ENCODE results near the gene NKAPL. TPM values are rescaled to one million over a fixed set of nuclear protein-coding genes. Genes with fewer than 3 reads are reported as not detected.

Gene NKAPL
- total RNA-seq = 3.7 TPM

DNA sequence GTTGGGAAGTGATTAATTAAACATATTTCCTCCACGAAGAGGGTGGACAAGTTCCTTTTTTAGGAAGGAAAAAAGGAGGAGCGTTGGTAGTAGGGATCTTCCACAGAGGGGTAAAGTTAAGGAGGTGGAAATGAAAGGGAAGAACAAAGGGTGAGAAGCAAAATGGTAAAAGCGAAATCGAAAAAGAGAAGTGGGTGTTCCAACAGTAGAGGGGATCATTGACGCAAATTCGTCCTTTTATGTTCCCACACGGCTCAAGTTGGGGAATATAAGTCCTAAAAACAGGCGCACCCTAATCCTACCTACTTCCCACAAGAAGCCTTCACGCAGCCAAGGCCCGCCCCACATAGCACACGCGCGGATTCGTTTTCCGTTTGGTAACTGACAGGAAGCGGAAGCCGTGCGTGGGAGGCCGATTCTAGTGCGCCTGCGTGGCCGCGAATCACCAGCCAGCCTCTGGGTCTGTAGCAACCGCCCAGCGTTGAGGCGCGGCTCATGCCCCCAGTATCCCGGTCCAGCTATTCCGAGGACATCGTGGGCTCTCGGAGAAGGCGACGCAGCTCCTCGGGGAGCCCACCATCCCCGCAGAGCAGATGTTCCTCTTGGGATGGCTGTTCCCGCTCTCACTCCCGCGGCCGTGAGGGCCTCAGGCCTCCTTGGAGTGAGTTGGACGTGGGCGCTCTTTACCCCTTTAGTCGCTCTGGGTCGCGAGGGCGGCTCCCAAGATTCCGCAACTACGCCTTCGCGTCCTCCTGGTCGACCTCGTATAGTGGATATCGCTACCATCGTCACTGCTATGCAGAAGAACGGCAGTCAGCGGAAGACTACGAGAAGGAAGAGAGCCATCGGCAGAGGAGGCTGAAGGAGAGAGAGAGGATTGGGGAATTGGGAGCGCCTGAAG lies at the start of gene NKAPL:
NKAPL (plus strand) TSS at position 421 of the 901 bp plus-strand sequence; CDS start at position 496, 75 bp downstream.
- peak in 1 of 2 donors; percentile 70 for DNase-seq (ENCODE audit: low spot score in 2 of 2)

DNA sequence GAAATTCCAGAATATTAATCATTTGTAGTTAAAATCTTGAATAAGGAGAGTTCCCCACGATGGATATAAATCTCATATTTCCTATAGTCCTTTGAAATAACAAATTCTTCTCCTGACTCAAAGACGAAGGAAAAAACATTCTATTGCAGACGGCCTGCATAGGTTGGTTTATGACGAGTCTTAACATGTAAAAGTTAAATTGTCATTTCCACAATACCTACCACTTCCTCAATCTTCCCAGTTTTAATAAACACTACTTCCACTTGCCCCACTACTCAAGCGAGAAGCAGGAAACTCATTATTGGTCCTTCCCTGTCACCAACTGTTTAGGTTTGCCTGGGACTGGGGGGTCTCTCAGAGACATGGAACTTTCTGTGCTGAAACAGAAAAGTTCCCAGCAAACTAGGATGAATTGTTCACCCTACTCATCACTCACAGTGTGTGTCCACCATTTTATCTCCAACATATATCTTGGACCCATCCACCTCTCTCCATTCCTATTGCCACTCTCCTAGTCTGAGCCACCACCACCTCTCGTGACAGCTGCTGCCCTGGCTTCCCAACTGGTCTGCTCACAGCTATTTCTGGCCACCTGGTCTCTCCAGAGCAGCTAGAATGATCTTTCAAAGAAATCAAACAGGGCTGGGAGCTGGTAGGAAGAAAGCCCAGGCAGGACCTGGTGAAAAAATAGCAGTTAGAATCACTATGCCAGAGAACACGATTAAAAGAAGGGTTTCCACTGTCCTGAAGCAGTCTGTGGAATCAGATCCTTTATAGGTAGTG lies 49.2 kb upstream of the NKAPL start:
- FAIRE-seq = no peak

More for the DNA sequence above, at the start of gene NKAPL:
- FAIRE-seq = no peak

DNA sequence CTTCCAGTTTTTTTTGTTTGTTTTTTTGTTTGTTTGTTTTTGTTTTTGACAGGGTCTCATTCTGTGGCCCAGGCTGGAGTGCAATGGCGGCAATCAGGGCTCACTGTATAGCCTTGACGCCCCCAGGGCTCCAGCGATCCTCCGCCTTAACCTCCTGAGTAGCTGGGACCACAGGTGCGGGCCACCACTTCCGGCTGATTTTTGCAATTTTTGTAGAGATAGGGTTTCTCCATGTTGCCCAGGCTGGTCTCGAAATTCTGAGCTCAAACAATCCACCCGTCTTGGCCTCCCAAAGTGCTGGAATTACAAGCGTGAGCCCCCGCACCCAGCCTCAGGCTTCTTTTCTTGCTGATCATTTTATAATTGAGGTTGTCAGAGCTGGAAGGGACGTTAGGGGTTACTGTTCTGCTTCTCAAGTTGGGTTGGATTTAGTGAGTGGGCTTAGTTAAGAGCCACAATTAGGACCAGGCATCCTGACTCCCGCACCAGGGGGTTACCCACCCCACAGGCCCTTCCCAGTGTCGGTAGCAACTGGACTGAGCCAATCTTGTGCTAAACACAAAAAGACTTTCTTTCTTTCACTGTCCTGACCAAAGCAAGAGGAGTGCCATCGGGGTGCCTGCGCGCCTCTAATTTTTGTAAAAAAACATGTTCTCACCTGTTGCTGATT lies 47.1 kb upstream of the NKAPL start:
- FAIRE-seq = no peak
- no peak for DNase-seq (ENCODE audit: low spot score in 2 of 2)

More for the DNA sequence above, 49.2 kb upstream of the NKAPL start:
- no peak for DNase-seq (ENCODE audit: low spot score in 2 of 2)

DNA sequence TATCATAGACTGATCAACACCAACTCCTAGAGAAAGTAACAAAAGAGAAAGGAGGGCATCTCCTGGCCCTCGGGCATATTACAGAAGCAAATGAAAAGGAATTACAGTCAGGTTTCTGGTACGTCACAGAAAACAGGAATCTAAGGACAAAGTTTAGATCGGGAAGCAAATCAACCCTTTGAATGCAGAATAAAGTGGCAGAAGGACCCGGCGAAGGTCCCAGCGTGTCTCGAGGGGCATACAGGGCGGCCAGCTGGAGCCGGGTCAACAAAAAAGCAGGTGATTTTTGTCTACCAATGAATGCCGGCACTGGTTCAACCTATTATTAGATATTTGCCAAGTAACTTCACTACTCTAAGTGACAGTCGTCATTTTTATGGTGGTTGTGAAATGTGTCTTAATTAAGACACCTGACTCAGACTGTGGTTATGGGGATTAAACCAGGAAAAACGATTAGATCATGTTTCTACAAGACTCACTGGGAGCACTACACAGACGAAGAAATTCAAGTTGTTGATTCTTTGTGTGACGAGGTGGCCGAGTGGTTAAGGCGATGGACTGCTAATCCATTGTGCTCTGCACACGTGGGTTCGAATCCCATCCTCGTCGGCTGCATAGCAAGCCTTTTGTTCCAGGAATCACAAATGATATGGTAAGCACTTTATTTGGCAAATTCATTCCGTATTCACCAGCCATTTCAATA lies 46.4 kb upstream of the NKAPL start:
- no peak for FAIRE-seq
- DNase-seq (ENCODE audit: low spot score in 2 of 2) = no peak

DNA sequence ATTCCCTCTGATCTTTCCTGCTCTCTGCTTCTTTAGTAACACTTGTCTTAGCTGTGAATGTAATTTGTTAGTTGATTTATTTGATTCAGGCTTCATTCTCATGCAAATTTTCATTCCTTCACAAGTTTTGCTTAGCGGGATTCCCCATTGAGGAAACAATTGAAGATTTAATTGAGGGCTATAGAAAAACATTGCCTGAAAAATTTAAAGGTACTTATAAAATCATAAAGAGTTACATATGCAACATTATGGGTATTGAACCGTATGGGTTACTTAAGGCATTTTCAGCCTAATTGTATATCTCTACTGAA lies 45.9 kb upstream of the NKAPL start:
- no peak for FAIRE-seq
- DNase-seq (ENCODE audit: low spot score in 2 of 2) = no peak

DNA sequence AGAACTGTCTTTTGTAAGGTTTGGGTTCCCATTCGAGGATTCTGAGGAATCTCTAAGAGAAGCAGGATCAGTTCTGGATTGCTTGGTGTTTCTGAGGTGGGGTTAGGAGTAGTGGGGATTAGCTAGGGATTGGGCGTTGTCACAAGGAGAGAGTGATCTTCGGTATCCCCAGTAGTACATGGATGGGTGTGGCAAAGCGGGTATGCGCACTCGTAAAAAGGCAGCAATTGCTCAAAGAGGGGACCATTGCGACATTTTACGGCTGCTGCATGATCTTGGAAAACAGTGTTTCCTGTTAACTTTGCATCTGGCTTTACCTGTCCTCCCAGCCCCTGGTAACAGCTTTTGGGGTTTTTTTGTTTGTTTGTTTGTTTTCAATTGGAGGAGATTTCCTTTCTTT lies 43.7 kb upstream of the NKAPL start:
- no peak for DNase-seq (ENCODE audit: low spot score in 2 of 2)
- FAIRE-seq = no peak

DNA sequence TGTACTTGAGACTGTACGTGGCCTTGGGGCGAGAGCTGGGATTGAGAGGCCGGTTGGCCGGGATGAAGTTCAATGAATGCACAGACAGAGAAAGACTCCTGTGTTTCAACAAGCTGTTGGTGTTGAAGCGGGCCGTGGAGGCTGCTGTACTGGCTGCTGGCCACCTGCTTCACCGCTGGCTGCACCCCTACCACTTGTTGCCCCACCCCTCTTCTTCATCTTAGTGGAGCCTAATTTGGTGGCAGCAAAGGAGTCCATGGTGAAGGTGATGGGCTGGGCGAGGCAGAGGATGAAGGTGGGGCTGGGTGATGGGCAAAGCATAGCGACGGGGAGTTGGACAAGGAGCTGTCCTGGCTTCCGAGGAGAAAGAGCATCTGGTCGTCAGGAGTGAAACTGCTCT lies 41.2 kb upstream of the NKAPL start:
- FAIRE-seq (no peak), DNase-seq (ENCODE audit: low spot score in 2 of 2) (no peak)

DNA sequence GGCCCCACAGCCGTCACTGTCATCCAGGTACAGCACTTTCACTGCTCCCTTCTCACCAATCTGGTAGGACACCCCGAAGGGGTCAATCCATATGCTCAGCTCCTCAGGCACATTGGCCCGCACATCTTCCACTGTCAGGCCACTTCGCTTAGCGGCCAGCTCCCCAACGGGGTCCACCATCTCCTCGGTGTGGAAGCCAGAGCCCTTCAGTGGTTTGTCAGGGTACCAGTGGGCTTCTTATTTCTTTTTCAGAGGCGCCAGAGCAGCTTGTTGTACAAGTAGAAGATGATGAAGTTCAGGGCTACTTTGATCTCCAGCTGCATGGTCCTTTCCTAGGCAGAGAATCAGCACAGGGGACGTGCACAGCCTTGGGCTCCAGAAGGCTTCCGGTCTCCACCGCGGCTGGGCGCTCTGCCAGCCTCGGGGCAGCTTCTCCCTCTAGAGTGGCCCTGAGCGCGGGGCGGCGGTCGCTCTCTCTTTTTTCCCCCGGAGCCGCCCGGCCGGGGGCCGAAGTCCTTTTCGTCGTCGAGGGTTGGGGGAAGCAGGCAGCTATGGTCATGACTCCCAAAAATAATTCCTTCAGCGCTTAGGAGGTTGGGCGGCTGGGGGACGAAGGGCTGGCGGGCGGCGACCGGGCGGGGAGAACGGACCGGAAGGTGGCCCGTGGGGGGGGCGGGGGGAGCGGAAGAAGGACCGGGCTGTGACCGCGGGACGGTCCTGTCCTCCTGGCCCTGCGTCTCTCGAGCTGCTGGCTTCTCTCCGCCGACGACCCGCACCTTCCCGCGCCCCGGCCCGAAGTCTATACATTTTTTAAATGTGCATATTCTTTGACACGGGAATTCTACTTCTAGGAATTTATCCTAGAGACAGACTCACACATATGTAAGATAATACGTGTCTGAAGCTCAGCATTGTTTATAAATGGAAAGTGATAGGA lies 40.5 kb upstream of the NKAPL start:
- DNase-seq (ENCODE audit: low spot score in 2 of 2) = peak; percentile 40 to 58
- no peak for FAIRE-seq

DNA sequence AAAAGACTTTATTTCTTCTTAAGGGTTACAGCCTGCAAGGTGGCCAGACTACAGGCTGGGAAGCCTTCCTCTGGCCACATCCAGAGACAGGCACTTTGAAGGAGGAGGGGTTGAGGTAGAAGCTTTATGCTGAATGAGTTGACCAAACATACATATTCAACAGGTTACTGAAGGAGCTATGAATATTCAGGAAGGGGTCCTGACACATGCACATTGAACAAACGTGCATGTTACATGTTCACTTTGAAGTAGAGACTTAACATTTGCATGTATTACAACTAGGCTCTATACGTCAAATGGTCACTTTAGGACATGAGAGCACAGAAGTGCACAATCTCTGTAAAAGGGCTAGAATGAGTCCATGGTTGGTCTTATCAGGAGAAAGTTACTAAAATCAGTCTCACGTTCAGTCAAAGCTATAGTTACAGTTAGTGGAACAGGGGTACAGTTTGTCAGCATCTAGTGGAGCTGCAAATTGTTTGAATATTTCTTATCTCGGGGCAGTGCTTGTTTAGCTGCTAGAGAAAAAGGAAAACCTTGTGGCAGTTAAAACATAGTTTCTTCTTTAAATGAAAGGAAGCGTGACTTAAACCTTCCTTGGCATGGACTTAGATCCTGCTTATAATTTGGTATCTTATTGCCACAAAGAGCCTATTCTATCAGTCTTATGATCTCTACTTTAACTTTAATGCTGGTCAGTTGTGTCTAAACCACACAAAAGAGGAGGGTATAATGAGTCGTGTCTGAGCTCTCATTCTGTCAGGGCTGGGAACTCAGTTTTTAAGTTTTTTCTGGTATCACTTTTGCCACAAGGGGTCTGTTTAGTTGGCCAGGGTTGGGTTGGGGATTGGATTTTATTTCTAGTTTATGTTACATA lies 38.6 kb upstream of the NKAPL start:
- DNase-seq (ENCODE audit: low spot score in 2 of 2) (no peak), FAIRE-seq (no peak)

DNA sequence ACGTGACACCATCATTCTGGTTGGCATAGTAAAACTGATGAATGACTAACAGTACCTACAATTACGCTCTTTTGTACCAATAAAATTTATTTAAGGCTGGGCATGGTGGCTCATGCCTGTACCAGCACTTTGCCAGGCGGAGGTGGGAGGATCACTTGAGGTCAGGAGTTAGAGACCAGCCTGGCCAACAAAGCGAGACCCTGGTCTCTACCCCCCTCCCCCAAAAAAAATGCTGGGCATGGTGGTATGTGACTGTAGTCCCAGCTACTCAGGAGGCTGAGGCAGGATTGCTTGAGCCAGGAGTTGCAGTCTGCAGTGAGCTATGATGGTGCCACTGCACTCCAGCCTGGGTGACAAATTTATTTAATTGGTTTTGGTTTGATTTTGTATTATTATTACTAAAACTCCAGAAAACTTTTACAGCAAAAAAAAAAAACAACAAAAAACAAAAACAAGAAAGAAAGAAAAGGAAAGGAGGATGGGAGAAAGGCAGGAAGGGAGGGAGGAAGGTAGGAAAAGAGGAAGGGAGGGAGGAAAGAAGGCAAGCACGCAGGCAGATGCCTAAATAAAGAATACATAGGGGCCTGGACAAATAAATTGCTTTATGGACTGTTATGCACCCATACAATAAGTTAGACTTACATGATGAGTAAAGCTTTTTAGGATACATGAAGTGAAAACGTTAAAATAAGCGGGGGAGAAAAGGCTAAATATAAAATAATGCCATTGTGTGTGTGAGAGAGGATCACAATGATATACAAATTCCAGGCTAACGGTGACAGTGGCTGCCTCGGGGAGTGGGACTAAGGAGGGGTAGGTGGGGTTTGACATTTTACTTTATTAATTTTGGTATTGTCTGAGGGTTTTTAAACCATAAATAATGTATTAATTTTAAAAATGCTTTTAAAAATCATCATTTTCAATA lies 34.7 kb upstream of the NKAPL start:
- DNase-seq (ENCODE audit: low spot score in 2 of 2) (no peak), FAIRE-seq (no peak)

DNA sequence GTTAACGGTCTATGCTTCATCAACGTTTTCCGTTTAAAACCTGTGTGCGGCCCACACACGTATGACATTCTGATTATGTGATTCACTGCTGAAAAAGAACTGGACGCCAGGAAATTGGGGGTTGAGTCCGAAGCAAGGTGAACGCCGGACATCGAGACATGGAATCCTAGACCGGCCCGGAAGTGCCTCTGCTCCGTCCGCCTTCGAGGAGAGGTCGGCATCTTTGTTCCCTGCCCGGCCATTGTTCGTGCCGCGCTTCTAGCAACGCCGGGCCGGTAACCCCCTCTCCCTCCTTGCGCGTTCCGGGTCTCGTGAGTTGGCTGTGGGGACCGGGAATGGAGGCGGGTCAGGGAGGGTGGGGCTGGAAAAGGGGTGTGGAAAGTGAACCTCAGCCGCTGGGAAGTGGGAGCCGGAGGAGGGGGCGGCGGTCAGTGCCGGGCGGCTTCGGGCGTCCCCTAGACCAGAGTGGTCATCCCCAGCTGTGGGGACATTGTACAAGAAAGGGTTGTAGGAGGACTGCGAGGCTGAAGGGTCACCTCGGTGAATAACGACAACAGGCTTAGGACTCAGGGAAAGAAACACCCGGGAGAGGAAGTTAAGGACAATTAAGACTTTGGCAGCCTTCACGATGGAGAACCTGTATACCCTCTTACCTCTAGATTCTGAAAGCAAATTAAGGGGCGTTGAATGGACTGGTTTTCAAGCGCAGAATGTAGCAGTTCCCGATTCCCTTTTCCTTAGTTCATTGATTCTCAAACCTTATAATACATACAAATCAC lies 33.9 kb upstream of the NKAPL start, which contains the start of gene ZSCAN9:
ZSCAN9 (plus strand) TSS at position 220 of the 779 bp plus-strand sequence. CDS start 1,810 bp downstream, outside the sequence.
- DNase-seq (ENCODE audit: low spot score in 2 of 2) (peak; percentile 54 to 66), FAIRE-seq (no peak)

DNA sequence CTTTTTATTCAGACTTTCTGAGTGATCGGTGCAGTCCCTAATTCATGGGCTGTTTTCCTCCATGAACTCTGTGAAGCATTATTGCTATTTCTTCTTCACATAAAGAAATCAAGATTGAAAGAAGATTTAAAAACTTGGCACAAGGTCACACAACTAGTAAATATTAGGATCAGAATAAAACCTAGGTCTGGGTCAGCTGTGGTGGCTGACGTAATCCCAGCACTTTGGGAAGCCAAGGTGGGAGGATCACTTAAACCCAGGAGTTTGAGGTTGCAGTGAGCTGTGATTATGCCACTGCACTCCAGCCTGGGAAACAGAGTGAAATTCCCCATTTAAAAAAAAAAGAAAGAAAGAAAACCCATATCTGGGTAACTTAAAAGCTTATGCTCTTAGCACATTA lies 32.6 kb upstream of the NKAPL start:
- DNase-seq (ENCODE audit: low spot score in 2 of 2) (no peak), FAIRE-seq (no peak)

DNA sequence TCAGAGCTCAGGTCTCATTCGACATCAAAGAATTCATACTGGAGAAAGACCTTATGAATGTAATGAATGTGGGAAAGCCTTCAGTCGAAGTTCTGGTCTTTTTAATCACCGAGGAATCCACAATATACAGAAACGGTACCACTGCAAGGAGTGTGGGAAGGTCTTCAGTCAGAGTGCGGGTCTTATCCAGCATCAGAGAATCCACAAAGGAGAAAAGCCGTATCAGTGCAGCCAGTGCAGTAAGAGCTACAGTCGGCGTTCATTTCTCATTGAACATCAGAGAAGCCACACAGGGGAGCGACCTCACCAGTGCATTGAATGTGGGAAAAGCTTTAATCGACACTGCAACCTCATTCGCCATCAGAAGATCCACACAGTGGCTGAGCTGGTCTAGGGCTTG lies 26.3 kb upstream of the NKAPL start:
- FAIRE-seq (no peak), DNase-seq (ENCODE audit: low spot score in 2 of 2) (no peak)

DNA sequence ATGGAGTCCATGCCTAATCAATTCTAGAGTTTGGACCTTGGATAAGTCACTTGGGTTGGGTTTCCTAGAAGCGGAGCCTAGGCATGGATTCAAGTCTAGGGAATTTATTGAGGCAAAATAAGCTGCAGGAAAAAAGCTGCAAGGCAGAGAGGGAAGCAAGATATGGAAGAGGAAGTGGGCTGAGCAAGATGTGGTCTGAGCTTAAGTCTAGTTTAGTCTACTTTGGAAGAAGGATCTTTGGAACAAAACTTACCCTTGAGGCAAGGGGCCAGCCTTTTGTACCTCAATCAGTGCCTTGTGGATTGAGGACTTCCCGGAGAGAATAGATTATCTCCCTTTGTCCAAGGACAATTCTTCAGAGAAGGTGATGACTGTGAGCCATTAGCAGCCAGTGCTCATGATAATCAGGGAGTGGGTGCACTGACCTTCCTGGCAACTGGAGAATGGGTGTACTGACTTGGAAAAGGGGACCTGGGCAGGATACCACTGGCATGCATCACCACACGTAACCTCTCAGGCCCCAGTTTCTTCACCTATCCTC lies 23.1 kb upstream of the NKAPL start:
- FAIRE-seq (no peak), DNase-seq (ENCODE audit: low spot score in 2 of 2) (no peak)

DNA sequence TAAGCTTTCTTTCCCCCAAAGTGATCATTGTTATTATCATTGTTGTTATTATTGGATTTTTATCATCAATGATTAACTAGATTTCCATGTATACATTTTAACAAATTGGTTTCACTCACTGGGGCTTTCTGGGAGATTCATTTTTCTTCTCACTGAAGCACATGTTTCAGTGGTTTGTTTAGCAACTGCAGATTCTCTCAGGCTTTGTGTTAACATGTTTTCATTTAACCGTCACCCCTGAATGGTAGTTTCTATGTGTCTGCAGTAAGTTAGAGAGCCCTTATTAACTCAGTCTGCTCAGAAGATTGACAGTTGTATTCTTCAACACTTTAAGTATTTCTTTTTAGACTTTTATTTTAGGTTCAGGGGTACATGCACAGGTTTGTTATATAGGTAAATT lies 19.5 kb upstream of the NKAPL start:
- FAIRE-seq (no peak), DNase-seq (ENCODE audit: low spot score in 2 of 2) (no peak)

DNA sequence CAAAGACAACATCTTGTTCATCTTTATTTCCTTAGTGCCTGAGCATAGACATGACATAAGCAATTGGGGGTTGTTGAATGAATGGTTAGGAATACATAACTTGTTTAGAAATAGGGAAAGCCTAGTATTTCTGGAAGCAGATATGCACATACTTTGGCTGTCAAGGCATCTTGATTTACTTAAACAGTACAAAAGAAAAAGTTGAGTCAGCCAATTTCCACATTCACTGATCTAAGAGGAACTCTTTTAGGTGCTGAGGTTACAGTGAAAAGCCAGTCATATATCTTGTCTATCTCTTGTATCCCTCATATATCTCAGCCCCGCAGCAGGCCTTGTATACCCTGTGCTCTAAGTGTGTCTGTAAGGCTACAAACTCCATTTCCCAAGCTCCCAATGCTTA lies 18.6 kb upstream of the NKAPL start:
- no peak for FAIRE-seq
- no peak for DNase-seq (ENCODE audit: low spot score in 2 of 2)

Measured in frontal cortex (tissue), 4 donors.